HG03108 (cell line): Measurements from ENCODE around the gene BCKDK.

Experiments used
- ATAC-seq: cut with Tn5 transposase; IDR thresholded peaks from one replicate; pipeline ENCODE4 v1.9.1; 2021; ENCODE audit warnings: moderate library complexity; ENCODE audit not compliant: unreplicated experiment

Gene BCKDK

GRCh38 chr16:31080035-31080629 is 28.1 kb upstream of the BCKDK start:
- ATAC-seq, result no peak

- no peak for ATAC-seq
Measured at GRCh38 chr16:31080756-31081419, 27.3 kb upstream of the BCKDK start.

DNA sequence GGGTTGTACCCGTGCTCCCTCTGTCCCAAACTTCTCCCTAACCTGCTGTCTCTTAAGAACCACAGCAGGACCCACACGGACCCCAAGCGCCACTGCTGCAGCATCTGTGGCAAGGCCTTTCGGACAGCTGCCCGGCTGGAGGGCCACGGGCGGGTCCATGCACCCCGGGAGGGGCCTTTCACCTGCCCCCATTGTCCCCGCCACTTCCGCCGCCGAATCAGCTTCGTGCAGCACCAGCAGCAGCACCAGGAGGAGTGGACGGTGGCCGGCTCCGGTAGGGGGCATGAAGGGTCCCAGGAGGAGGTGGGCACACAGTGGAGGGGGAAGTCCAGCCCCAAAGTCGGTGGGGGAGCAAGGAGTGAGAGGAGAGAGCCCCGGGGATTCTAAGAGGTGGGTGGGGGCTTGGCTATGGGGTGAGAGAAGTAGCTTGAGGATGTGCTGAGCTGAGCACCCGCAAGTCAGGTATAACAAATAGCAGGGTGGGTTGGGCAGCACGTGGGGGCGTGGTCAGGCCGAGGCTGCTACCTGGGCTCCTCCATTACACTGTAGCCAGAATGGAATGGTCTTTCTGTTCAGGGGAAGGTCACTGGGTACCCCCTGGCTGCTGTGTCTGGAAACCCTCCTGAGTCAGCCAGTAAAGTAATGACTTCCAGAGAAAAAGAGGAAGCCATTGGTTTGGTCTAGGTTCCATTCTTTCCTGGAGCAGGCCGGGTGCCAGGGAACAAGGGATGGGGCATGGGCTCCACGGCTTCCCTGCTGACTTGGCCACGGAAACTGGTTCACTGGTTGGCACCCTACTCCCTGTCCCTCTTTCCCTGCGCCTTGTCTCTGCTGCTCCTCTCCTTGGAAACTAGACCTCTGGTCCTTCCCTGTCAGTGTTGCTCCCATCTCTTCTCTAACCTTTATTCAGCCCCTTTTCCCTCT is 26.5 kb upstream of the BCKDK start:
- no peak for ATAC-seq

GRCh38 chr16:31082368-31083045 is 25.7 kb upstream of the BCKDK start:
- no peak for ATAC-seq

GRCh38 chr16:31083081-31083480 is 25.1 kb upstream of the BCKDK start:
- ATAC-seq, result no peak

GRCh38 chr16:31083556-31083955 is 24.6 kb upstream of the BCKDK start:
- ATAC-seq, result no peak

DNA sequence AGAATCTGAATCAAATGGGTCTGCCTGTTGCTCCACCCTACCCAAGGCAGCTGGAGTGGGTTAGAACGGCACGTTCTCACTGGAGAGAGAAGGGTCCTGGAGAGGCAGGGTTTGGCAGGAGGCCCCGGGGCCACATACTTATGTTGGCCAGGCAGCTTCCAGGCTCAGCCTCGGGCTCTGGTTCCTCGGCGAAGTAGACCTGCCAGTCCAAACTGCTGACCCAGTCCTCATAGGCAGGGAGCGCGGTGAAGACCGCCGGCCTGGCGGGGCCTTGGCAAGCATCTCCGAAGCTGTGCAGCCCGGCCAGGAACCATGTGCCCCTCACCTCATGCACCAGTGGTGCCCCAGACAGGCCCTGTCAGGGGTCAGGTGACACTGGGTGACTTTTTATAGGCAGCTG is 24.2 kb upstream of the BCKDK start:
- no peak for ATAC-seq

DNA sequence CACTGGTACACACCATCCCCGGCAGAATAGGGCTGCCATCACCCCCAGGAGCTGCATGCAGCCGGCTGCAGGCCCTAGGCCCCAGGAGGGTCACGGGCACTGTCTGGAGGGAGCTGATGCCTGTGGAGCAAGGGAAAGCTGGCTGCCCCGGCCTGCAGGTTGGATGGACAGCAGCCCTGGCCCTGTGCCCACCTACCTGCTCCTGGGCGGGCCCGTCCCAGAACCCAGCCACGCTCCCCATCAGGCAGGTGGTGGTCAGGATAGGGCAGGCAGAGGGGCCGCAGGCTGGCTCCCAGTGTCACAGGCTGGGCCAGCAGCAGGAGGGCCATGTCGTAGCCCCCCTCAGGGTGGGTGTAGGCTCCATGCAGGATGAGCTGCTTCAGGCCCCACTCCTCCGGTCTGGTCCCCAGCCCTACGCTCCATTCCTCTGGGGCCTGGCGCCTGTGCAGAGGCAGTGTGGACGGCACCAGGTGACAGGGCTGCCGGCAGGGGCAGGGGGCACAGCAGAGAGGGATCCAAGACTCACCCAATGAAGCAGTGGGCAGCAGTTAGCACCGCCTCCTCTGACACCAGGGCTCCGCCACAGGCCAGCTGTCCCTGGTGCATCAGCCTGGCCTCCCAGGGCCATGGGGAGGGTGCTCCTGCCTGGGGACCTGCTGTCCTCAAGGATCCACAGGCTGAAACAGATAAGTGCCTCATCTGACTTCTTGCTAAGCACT is 23.4 kb upstream of the BCKDK start:
- no peak for ATAC-seq

DNA sequence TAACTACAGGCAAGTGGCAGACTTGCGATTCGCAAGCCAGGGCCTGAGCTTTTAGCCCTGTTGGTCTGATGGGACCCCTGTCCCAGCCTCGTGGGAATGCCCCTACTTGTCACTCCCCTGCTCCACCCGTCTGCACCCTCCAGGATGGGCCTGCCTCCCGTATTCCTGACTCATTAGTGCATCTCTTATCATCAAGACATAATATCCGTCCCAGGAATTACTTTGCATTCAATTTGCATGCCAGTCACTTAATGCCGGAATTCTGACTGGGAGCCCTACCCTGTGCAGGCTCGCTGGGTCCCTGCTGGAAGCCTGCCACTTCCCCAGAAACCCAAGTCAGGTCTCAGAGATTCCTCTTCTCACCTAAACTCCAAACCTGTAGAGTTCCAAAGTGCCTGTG is 22.8 kb upstream of the BCKDK start:
- ATAC-seq, result no peak

DNA sequence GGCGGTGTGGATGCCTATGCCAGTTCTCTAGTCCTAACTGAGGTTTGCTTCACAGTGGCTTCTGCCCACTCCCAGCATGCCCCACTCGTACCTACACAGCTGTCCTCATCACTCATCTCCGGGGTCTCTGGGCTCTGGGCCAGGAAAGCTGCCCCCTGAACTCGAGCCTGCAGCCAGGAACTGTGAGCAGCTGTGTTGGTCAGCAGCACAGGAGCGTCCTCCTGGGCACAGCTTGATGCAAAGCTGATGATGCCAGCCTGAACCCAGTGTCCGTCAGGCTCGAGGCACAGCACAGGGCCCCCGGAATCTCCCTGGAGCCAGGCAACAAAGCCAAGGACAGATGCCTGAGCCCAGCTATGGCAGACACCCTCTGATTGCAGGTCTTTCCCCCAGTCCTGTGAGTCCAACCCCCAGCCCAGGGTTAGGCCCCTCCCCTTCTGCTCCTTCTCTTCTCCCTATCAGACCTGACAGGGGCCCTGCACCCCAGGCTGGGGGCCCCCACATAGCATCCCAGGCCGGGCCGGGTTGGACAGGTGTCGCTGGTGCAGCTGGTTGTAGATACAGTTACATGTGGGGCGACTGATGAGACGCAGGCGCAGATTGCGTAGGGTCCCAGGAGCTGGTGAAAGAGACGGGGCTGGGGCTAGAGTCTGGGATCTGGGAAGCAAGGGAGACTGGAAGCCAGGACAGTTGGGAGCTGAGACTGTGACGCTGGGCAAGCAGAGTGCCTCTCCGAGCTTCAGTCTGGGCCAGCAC is 22.1 kb upstream of the BCKDK start:
- ATAC-seq, result no peak

- no peak for ATAC-seq
Measured at GRCh38 chr16:31086629-31086906, 21.6 kb upstream of the BCKDK start.

DNA sequence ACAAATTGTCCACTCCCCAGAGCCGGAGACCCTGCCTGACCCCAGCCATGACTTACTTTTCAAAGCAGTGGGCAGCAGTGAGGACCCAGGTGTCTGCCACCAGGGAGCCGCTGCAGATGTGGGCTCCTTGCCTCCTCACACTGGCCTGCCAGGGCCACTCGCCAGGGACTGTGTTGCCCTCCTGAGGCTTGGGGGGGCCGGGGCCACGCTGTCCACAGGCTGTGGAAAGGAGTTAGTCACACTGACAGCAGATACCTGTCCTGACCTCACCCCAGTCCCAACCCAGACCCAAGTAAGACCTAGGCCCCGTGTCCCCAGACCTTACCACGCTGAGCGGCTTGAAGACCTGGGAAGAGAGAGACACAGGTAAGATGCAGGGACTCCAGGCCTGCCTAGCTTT is 20.7 kb upstream of the BCKDK start:
- ATAC-seq, result no peak

DNA sequence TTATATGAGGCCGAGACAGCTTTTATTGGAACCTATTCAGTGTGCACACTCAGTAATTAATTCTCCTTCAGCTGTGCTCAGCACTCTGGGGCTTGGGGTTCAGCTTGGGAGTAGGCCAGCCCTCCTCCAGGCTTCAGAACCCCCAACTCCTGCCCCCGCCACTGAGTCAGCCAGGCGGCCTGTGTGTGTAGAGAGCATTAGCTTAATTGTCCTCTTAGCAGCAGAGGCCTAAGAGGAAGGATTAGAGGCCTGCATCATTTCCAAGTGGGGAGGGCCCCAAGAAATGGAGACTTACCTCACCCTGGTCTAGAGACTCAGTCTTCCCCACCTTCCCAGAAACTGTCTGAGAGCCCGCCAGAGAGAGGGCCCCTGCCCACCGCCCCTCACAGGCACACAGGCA is 20.2 kb upstream of the BCKDK start:
- ATAC-seq, result no peak

- no peak for ATAC-seq
Measured at GRCh38 chr16:31088459-31089183, 19.6 kb upstream of the BCKDK start, which contains the start of gene PRSS53. TSS of gene PRSS53 (minus strand) at chr16:31088943. CDS start at chr16:31088809, 134 bp downstream.

GRCh38 chr16:31089199-31089598 is 19.0 kb upstream of the BCKDK start:
- no peak for ATAC-seq

- ATAC-seq, result no peak
Measured at GRCh38 chr16:31090540-31090939, 17.6 kb upstream of the BCKDK start.

- no peak for ATAC-seq
Measured at GRCh38 chr16:31092330-31092729, 15.9 kb upstream of the BCKDK start.

DNA sequence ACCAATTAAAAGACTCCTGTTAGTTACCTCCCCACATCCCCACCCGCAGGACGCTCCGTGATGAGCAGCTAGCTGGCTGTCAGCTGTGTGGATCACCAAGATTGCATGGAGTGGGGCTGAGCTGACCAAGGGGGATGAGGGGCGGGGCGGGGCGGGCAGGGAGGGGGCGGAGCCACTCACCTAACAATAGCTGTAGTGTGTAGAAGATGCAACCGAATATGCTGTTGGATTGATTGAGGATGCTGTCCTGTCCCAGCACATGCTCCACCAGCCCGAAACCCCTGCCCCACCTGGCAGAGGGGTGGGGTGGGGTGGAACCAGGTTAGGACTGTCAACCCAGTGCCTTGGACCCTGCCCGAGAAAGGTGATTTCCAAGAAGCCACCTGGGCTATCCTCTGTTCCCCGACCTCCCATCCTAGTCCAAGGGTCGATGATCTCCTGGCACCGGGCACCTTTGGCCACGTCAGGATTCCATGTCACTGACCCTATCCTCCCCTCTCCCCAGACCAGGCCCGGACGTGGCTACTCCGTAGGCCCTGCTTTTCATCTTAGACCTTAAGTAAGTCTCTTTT is 15.0 kb upstream of the BCKDK start:
- no peak for ATAC-seq

GRCh38 chr16:31094088-31094423 is 14.1 kb upstream of the BCKDK start:
- no peak for ATAC-seq
